Peyer's patch (tissue), 4 donors: ENCODE results near the gene EIF2B1.

ENCODE experiments used
- POLR2A ChIP-seq, 2 donors: fragments of 450-650 bp; IDR thresholded peaks; one replicate each; pipeline ENCODE4 v1.5.1; 2017; ENCODE audit warnings: antibody characterized with exemption in 2 of 2, mild to moderate bottlenecking in 2 of 2, moderate library complexity in 2 of 2
- TF ChIP-seq, protein P1 (sequence below), 6 experiments: fragments of 450-650 bp in 4 of 6; fragments of 200-600 bp in 2 of 6; sonication (generic) in 1 of 6; IDR thresholded peaks; one replicate each; pipeline ENCODE4 v1.5.1; 2017 to 2019; ENCODE audit warnings: antibody characterized with exemption in 6 of 6, mild to moderate bottlenecking in 3 of 6, moderate library complexity in 1 of 6

DNA sequence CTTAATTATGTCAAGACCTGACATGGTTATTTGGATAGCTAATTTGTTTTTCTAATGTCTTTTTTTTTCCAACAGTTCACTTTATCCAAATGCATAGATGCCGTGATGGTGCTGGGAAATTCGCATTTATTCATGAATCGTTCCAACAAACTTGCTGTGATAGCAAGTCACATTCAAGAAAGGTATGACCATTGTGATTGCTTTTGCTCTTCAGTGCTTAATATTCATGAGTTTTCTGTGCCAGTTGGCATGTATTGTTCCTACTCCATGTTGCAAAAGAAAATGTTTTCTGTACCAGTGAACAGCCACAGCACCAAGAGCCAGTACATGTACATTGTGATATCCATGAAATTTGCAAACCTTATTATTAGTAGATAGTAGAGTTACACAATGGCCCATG is 11.9 kb upstream of the EIF2B1 start:
- TF ChIP-seq, protein P1, sequence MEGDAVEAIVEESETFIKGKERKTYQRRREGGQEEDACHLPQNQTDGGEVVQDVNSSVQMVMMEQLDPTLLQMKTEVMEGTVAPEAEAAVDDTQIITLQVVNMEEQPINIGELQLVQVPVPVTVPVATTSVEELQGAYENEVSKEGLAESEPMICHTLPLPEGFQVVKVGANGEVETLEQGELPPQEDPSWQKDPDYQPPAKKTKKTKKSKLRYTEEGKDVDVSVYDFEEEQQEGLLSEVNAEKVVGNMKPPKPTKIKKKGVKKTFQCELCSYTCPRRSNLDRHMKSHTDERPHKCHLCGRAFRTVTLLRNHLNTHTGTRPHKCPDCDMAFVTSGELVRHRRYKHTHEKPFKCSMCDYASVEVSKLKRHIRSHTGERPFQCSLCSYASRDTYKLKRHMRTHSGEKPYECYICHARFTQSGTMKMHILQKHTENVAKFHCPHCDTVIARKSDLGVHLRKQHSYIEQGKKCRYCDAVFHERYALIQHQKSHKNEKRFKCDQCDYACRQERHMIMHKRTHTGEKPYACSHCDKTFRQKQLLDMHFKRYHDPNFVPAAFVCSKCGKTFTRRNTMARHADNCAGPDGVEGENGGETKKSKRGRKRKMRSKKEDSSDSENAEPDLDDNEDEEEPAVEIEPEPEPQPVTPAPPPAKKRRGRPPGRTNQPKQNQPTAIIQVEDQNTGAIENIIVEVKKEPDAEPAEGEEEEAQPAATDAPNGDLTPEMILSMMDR (IDR thresholded peaks at IDR 0.05): no peak
- no peak for TF ChIP-seq POLR2A (IDR thresholded peaks at IDR 0.05)
